SH-SY5Y (cell line): Measurements from ENCODE around the gene RAI1.

Experiments used
- GATA2 ChIP-seq: IDR thresholded peaks from 2 replicates; pipeline ENCODE4 v1.6.1; 2011; ENCODE audit warnings: mild to moderate bottlenecking, low read depth, low read length
- GATA3 ChIP-seq: IDR thresholded peaks from 2 replicates; pipeline ENCODE4 v1.6.1; 2011; ENCODE audit warnings: low read depth, mild to moderate bottlenecking, low read length, moderate library complexity

The RAI1 gene

GRCh38 chr17:17737961-17738894 lies 57.0 kb downstream of the RAI1 start:
- TF ChIP-seq GATA3 (no peak), GATA2 (no peak)

GRCh38 chr17:17738901-17739300 lies 57.6 kb downstream of the RAI1 start:
- no peak for TF ChIP-seq GATA3
- no peak for TF ChIP-seq GATA2

- TF ChIP-seq GATA3 (no peak), GATA2 (peak; percentile 52)
These were observed 58.3 kb downstream of the RAI1 start for GRCh38 chr17:17739388-17740066.

- no peak for TF ChIP-seq GATA3
- no peak for TF ChIP-seq GATA2
These were observed 59.5 kb downstream of the RAI1 start for GRCh38 chr17:17740615-17741348.

- no peak for TF ChIP-seq GATA3
- TF ChIP-seq GATA2: no peak
These were observed 60.2 kb downstream of the RAI1 start for GRCh38 chr17:17741349-17742023.

GRCh38 chr17:17742133-17742621 lies 60.9 kb downstream of the RAI1 start:
- TF ChIP-seq GATA2 (no peak), GATA3 (no peak)

GRCh38 chr17:17742688-17743390 lies 61.6 kb downstream of the RAI1 start:
- no peak for TF ChIP-seq GATA2
- no peak for TF ChIP-seq GATA3

- TF ChIP-seq GATA3: no peak
- no peak for TF ChIP-seq GATA2
These were observed 62.3 kb downstream of the RAI1 start for GRCh38 chr17:17743391-17744112.

- TF ChIP-seq GATA2: no peak
- TF ChIP-seq GATA3: no peak
These were observed 62.9 kb downstream of the RAI1 start for GRCh38 chr17:17744116-17744515.

GRCh38 chr17:17745476-17746455 lies 64.5 kb downstream of the RAI1 start:
- TF ChIP-seq GATA2: no peak
- TF ChIP-seq GATA3: no peak

- TF ChIP-seq GATA2 (no peak), GATA3 (no peak)
These were observed 66.9 kb downstream of the RAI1 start for GRCh38 chr17:17748179-17748578.

- no peak for TF ChIP-seq GATA3
- no peak for TF ChIP-seq GATA2
These were observed 67.3 kb downstream of the RAI1 start for GRCh38 chr17:17748604-17749003.
